Inflammatory macrophage (primary cell): Measurements from ENCODE around the gene BIN2.
A peak's percentile ranks its signal among the peaks of the same experiment; 100 is the strongest.
"Not testable (repeated sequence)": the region's sequence is repeated elsewhere in the genome, so short reads cannot be mapped to it uniquely, and the experiment has no call there.

Experiments used
- DNase-seq, 2 donors: peaks; one replicate each; pipeline ENCODE4 v3.0.0-alpha.2; 2020 to 2022

The BIN2 gene

GRCh38 chr12:51345681-51346080, 21.7 kb upstream of the BIN2 start:
- no peak for DNase-seq

- no peak for DNase-seq
Observed at GRCh38 chr12:51343201-51343600, 19.2 kb upstream of the BIN2 start.

GRCh38 chr12:51342416-51342815, 18.4 kb upstream of the BIN2 start:
- no peak for DNase-seq

- DNase-seq: peak; percentile 79 to 83
Observed at GRCh38 chr12:51341251-51342007, 17.5 kb upstream of the BIN2 start.

GRCh38 chr12:51339750-51340149, 15.8 kb upstream of the BIN2 start:
- no peak for DNase-seq

GRCh38 chr12:51337336-51337735, 13.4 kb upstream of the BIN2 start:
- not testable (repeated sequence) for DNase-seq

- DNase-seq: peak in 1 of 2 donors; percentile 53
Observed at GRCh38 chr12:51335931-51336330, 12.0 kb upstream of the BIN2 start.

- DNase-seq: no peak
Observed at GRCh38 chr12:51334764-51335163, 10.8 kb upstream of the BIN2 start.

- no peak for DNase-seq
Observed at GRCh38 chr12:51333536-51333935, 9.6 kb upstream of the BIN2 start.

GRCh38 chr12:51330186-51330585, 6.2 kb upstream of the BIN2 start:
- no peak for DNase-seq

- peak in 1 of 2 donors; percentile 27 for DNase-seq
Observed at GRCh38 chr12:51329742-51330141, 5.8 kb upstream of the BIN2 start.

GRCh38 chr12:51328587-51328986, 4.6 kb upstream of the BIN2 start:
- no peak for DNase-seq

GRCh38 chr12:51326698-51327439, 2.9 kb upstream of the BIN2 start:
- DNase-seq: peak; percentile 79 to 91

GRCh38 chr12:51324953-51325352, 979 bp upstream of the BIN2 start:
- DNase-seq: peak; percentile 32 to 66

- DNase-seq: peak in 1 of 2 donors; percentile 14
Observed at GRCh38 chr12:51323317-51323960, 535 bp downstream of the BIN2 start.

GRCh38 chr12:51322452-51322851, 1.5 kb downstream of the BIN2 start:
- peak in 1 of 2 donors; percentile 41 for DNase-seq

- no peak for DNase-seq
Observed at GRCh38 chr12:51321882-51322281, 2.1 kb downstream of the BIN2 start.

GRCh38 chr12:51320695-51321320, 3.2 kb downstream of the BIN2 start:
- no peak for DNase-seq

GRCh38 chr12:51320311-51320694, 3.7 kb downstream of the BIN2 start:
- DNase-seq: no peak

- DNase-seq: peak in 1 of 2 donors; percentile 63
Observed at GRCh38 chr12:51318846-51319599, 5.0 kb downstream of the BIN2 start.

GRCh38 chr12:51318057-51318806, 5.7 kb downstream of the BIN2 start:
- DNase-seq: not testable (repeated sequence)

- no peak for DNase-seq
Observed at GRCh38 chr12:51311389-51311788, 12.6 kb downstream of the BIN2 start.
